ENCODE data around the gene CASTOR1.

The CASTOR1 gene

DNA sequence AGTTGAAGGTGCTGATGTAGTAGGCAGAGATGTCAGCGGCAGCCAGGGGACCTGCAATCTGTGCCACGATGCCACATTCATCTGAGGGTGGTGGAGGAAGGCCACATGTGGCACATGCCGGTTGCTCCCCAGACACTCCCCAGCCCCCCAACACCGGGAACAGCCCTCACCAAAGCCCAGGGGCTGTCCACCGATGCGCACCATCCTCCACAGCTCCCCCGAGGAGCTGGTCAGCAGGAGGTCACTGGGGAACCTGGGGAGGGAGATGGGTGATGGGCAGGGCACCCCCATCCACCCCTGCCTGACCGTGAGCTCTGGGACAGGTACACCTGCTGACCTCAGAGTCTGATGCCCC is 3.5 kb downstream of the CASTOR1 start:
- POLR2A ChIA-PET: no interaction called here
- H3K4me3 ChIP-seq (ENCODE audit: low read depth, low read length): no peak overlapping the region
- no peak overlapping the region for H3K27ac ChIP-seq (ENCODE audit: extremely low read depth, low read depth, low read length)
- H3K9me3 ChIP-seq (ENCODE audit: control insufficient read depth, insufficient read depth, low read depth, low read length): no peaks in the 10 kb centered on the region
- H3K4me1 ChIP-seq (ENCODE audit: control insufficient read depth, insufficient read depth, low read length): no peaks in the 10 kb centered on the region; the same call in 1 of the 2 replicates
- H3K36me3 ChIP-seq (ENCODE audit: control insufficient read depth in 2 of 2, insufficient read depth in 1 of 2, low read length in 2 of 2): peaks cover 0 to 17% of the 10 kb centered on the region in 2 experiments; a peak in 1 of 3 replicates
- TF ChIP-seq ZNF350 (tag by site-specific recombination; IDR thresholded peaks at IDR 0.05) (no peak), ZNF133 (tag by site-specific recombination; IDR thresholded peaks at IDR 0.05) (no peak), GFI1B (tag by site-specific recombination; IDR thresholded peaks at IDR 0.05) (no peak), HOXD13 (CRISPR knock-in tag; IDR thresholded peaks at IDR 0.05; ENCODE audit: borderline replicate concordance) (no peak)
- CTCF ChIA-PET: interaction anchor here (0.5 to 4.0 kb wide), 16 partner anchors 8 to 650 kb away, joined by 3 to 54 read pairs (median 5); no protein-coding TSS in a partner anchor

DNA sequence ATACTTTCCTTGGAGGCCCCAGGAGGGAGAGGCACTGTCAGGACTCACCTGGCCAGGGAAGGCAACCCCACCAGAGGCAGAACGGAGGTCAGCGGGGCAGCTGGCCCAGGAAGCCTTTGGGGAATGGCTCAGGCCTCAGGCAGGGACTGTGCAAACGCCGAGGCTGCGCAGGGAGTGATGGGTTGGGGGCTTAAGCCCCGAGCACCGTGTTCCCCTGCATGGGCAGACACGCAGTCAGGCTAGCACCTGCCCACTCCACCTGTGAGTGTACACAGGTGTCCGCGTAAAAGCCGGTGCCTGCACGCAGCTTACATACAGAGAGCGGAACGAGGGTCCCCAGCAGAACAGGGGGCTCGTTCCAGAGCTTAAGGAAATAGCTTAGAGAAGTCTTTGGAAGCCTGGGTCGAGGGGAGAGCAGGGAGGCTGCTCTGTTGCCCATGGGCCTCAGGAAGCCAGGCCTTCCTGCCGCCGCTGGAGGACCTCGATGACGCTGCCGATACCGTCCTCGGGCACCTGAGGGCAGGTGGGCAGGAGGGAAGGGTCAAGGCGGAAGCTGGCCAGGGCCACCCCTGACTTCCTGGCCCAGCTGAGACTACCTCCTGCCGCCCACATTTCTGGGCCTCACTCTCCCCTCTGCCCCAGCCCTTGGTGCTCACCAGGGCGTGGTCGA is 4.0 kb downstream of the CASTOR1 start:
- TF ChIP-seq ZNF266 (tag by site-specific recombination; IDR thresholded peaks at IDR 0.05; ENCODE audit: low read depth): no peak
- ChIA-PET POLR2A (no interaction called here), CTCF (interaction anchor here (0.6 to 4.0 kb wide), 11 partner anchors 7 to 449 kb away, joined by 3 to 54 read pairs (median 6); no protein-coding TSS in a partner anchor)
- Histone ChIP-seq H3K4me3 (ENCODE audit: low read depth, low read length) (no peak overlapping the region), H3K27ac (ENCODE audit: extremely low read depth, low read depth, low read length) (no peak overlapping the region), H3K9me3 (ENCODE audit: control insufficient read depth, insufficient read depth, low read depth, low read length) (no peaks in the 10 kb centered on the region), H3K36me3 (ENCODE audit: control insufficient read depth in 2 of 2, insufficient read depth in 1 of 2, low read length in 2 of 2) (peaks cover 0 to 17% of the 10 kb centered on the region in 2 experiments; a peak in 1 of 3 replicates), H3K4me1 (ENCODE audit: control insufficient read depth, insufficient read depth, low read length) (no peaks in the 10 kb centered on the region; the same call in 1 of the 2 replicates)

DNA sequence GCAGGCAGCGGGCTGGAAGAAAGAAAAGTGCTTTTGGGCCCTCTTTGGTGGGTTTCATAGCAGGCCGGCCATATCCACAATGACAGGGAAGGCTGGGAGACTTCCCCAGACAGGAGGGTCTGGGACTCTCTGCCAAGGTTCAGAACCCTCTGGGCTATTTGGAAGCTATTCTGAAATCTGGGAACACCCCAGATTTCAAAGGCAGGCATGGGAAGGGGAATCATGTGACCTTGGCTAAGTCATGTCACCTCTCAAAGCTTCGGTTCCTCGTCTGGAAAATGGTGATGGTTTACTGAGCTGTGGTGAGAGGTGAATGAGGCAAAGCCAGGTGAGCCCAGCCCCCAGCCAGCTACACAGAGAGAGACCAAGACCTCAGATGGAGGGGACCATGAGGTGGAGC is 4.6 kb downstream of the CASTOR1 start:
- Histone ChIP-seq H3K36me3 (ENCODE audit: control insufficient read depth in 2 of 2, insufficient read depth in 1 of 2, low read length in 2 of 2) (peaks cover 0 to 17% of the 10 kb centered on the region in 2 experiments; a peak in 1 of 3 replicates), H3K4me3 (ENCODE audit: low read depth, low read length) (no peak overlapping the region), H3K4me1 (ENCODE audit: control insufficient read depth, insufficient read depth, low read length) (no peaks in the 10 kb centered on the region; the same call in 1 of the 2 replicates), H3K27ac (ENCODE audit: extremely low read depth, low read depth, low read length) (no peak overlapping the region), H3K9me3 (ENCODE audit: control insufficient read depth, insufficient read depth, low read depth, low read length) (no peaks in the 10 kb centered on the region)
- POLR2A ChIA-PET: no interaction called here
- CTCF ChIA-PET: interaction anchor here (0.6 to 4.0 kb wide), 7 partner anchors 10 to 177 kb away, joined by 3 to 54 read pairs (median 5); no protein-coding TSS in a partner anchor
- TF ChIP-seq YY1 (tag by site-specific recombination; IDR thresholded peaks at IDR 0.05): no peak
- TF ChIP-seq ZNF221 (tag by site-specific recombination; IDR thresholded peaks at IDR 0.05; ENCODE audit: borderline replicate concordance): no peak

DNA sequence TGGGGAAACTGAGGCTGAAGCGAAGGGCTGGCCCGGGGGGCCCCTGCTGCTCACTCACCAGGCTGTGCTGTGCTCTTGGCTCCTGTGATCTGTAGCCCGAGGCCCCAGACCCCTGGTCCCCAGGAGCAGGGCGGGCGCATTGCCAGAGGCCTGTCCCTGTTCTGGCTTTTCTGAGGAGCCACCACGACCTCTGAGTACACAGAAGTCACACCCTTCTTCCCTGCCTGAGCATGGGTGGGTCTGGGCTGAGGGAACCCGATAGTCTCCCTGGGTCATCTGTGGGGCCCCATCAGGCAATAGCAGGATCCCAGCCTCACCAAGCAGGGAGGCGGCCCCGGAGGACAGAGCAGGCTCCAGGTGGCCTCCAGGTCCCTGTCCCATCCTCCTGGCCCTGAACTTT is 5.1 kb downstream of the CASTOR1 start:
- CTCF ChIA-PET: interaction anchor here (0.6 to 2.9 kb wide), 4 partner anchors 10 to 636 kb away, joined by 3 to 19 read pairs (median 4); no protein-coding TSS in a partner anchor

More for the DNA sequence above, 5.1 kb downstream of the CASTOR1 start:
- POLR2A ChIA-PET: no interaction called here
- H3K4me3 ChIP-seq (ENCODE audit: low read depth, low read length): no peak overlapping the region
- TF ChIP-seq ZNF433 (tag by site-specific recombination; IDR thresholded peaks at IDR 0.05; ENCODE audit: low read depth): no peak
- no peak for TF ChIP-seq ZNF112 (tag by site-specific recombination; IDR thresholded peaks at IDR 0.05)
- no peak for TF ChIP-seq ZNF529 (tag by site-specific recombination; IDR thresholded peaks at IDR 0.05; ENCODE audit: insufficient replicate concordance)
- peak; percentile 70 for TF ChIP-seq KLF1 (tag by site-specific recombination; IDR thresholded peaks at IDR 0.05)
- peak; percentile 75 for TF ChIP-seq GLIS1 (tag by site-specific recombination; IDR thresholded peaks at IDR 0.05)
- TF ChIP-seq ZNF623 (tag by site-specific recombination; IDR thresholded peaks at IDR 0.05): no peak
- TF ChIP-seq, protein P1, sequence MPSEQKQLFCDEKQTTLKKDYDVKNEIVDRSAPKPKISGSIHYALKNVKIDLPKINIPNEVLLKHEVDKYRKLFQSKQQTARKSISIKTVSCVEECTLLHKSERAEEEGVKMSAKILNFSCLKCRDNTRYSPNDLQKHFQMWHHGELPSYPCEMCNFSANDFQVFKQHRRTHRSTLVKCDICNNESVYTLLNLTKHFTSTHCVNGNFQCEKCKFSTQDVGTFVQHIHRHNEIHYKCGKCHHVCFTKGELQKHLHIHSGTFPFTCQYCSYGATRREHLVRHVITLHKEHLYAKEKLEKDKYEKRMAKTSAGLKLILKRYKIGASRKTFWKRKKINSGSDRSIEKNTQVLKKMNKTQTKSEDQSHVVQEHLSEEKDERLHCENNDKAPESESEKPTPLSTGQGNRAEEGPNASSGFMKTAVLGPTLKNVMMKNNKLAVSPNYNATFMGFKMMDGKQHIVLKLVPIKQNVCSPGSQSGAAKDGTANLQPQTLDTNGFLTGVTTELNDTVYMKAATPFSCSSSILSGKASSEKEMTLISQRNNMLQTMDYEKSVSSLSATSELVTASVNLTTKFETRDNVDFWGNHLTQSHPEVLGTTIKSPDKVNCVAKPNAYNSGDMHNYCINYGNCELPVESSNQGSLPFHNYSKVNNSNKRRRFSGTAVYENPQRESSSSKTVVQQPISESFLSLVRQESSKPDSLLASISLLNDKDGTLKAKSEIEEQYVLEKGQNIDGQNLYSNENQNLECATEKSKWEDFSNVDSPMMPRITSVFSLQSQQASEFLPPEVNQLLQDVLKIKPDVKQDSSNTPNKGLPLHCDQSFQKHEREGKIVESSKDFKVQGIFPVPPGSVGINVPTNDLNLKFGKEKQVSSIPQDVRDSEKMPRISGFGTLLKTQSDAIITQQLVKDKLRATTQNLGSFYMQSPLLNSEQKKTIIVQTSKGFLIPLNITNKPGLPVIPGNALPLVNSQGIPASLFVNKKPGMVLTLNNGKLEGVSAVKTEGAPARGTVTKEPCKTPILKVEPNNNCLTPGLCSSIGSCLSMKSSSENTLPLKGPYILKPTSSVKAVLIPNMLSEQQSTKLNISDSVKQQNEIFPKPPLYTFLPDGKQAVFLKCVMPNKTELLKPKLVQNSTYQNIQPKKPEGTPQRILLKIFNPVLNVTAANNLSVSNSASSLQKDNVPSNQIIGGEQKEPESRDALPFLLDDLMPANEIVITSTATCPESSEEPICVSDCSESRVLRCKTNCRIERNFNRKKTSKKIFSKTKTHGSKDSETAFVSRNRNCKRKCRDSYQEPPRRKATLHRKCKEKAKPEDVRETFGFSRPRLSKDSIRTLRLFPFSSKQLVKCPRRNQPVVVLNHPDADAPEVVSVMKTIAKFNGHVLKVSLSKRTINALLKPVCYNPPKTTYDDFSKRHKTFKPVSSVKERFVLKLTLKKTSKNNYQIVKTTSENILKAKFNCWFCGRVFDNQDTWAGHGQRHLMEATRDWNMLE (tag by site-specific recombination; conservative IDR thresholded peaks at IDR 0.05; ENCODE audit: low read depth): no peak
- TF ChIP-seq, protein P2, sequence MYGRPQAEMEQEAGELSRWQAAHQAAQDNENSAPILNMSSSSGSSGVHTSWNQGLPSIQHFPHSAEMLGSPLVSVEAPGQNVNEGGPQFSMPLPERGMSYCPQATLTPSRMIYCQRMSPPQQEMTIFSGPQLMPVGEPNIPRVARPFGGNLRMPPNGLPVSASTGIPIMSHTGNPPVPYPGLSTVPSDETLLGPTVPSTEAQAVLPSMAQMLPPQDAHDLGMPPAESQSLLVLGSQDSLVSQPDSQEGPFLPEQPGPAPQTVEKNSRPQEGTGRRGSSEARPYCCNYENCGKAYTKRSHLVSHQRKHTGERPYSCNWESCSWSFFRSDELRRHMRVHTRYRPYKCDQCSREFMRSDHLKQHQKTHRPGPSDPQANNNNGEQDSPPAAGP (tag by site-specific recombination; IDR thresholded peaks at IDR 0.05): peak; percentile 50; the same call in 1 of the 2 replicates
- TF ChIP-seq GFI1B (tag by site-specific recombination; IDR thresholded peaks at IDR 0.05): no peak
- H3K36me3 ChIP-seq (ENCODE audit: control insufficient read depth in 2 of 2, insufficient read depth in 1 of 2, low read length in 2 of 2): peaks cover 0 to 17% of the 10 kb centered on the region in 2 experiments; a peak in 1 of 3 replicates
- no peaks in the 10 kb centered on the region for H3K9me3 ChIP-seq (ENCODE audit: control insufficient read depth, insufficient read depth, low read depth, low read length)
- no peak overlapping the region for H3K27ac ChIP-seq (ENCODE audit: extremely low read depth, low read depth, low read length)
- H3K4me1 ChIP-seq (ENCODE audit: control insufficient read depth, insufficient read depth, low read length): no peaks in the 10 kb centered on the region; the same call in 1 of the 2 replicates
